ENCODE measurements around the gene SYNGR4.

SYNGR4 gene

DNA sequence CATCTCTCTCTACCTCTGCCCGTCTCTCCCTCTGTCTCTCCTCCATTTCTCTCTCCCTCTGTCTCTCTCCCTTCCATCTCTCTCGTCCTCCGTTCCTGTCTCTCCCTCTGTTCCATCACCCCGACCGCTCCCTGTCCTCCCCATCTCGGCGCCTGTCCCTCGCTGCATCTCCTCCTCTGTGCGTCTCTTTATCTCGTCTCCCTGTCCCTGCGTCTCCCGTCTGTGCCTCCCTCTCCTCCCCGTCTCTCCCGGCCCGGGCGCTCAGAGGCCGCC lies 33.9 kb downstream of the SYNGR4 start:
- no peak for DNase-seq (ENCODE audit: low read depth)
- peak overlapping the region; percentile 68 for H3K4me3 ChIP-seq (ENCODE audit: low read length)
- TF ChIP-seq, protein P1, sequence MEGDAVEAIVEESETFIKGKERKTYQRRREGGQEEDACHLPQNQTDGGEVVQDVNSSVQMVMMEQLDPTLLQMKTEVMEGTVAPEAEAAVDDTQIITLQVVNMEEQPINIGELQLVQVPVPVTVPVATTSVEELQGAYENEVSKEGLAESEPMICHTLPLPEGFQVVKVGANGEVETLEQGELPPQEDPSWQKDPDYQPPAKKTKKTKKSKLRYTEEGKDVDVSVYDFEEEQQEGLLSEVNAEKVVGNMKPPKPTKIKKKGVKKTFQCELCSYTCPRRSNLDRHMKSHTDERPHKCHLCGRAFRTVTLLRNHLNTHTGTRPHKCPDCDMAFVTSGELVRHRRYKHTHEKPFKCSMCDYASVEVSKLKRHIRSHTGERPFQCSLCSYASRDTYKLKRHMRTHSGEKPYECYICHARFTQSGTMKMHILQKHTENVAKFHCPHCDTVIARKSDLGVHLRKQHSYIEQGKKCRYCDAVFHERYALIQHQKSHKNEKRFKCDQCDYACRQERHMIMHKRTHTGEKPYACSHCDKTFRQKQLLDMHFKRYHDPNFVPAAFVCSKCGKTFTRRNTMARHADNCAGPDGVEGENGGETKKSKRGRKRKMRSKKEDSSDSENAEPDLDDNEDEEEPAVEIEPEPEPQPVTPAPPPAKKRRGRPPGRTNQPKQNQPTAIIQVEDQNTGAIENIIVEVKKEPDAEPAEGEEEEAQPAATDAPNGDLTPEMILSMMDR (conservative IDR thresholded peaks at IDR 0.05; ENCODE audit: low read length): no peak

DNA sequence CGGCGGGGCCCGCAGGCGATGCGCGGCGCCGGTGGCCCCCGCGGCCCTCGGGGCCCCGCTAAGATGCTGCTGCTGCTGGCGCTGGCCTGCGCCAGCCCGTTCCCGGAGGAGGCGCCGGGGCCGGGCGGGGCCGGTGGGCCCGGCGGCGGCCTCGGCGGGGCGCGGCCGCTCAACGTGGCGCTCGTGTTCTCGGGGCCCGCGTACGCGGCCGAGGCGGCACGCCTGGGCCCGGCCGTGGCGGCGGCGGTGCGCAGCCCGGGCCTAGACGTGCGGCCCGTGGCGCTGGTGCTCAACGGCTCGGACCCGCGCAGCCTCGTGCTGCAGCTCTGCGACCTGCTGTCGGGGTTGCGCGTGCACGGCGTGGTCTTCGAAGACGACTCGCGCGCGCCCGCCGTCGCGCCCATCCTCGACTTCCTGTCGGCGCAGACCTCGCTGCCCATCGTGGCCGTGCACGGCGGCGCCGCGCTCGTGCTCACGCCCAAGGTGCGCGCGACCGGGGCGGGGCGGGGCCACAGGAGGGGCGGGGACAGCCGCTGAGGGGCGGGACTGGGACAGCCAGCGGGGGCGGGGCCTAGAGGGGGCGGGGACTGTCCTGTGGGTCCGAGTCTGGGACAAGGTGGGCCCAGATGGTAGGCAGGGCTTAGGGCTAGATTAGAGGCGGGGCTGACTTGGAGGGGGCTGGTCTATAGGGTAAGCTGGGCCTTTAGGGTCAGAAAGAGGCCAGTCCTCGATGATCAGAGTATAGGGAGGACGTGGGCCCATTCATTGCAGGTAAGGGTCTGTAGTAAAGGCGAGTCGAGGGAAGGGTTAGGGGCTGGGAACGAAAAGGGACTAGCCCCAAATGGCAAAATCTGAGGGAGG lies 34.4 kb downstream of the SYNGR4 start:
- H3K4me3 ChIP-seq (ENCODE audit: low read length): peak overlapping the region; percentile 68
- TF ChIP-seq, protein P1 (conservative IDR thresholded peaks at IDR 0.05; ENCODE audit: low read length): no peak
- DNase-seq (ENCODE audit: low read depth): peak; percentile 84

DNA sequence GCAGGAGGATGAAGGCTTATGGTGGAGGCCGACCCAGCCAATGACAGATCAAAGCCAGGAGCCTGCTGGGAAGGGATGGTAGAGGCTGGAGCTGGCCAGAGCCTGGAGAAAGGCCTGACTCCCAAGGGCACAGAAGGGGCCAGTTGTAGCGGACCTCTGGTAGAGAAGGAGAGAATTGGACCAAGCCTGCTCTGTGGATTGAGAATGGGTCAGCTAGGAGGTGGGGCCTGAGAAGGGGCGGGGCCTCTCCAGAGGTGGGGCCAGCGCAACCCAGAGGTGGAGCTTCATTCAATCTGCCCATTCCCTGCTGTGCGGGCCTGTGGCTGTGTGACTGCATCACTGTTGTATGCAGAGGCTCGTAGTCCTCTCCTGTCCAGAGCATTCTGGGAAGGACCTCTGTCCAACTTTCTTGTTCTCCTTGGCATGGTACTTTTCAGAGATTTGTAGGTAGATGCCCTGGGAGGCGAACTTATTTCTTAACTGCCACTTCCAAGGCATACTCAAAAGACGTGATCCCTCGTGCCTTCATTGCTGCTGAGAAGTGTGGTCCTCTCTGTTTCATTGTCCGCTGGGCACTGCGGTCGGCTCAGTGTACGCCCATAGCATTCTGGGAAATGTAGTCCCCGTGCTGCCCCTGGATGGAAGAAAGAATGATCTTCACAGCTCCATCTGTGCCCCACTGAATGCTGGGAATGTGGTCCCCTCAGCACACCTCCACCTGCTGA lies 36.0 kb downstream of the SYNGR4 start:
- peak; percentile 82 for DNase-seq (ENCODE audit: low read depth)
- TF ChIP-seq, protein P1 (conservative IDR thresholded peaks at IDR 0.05; ENCODE audit: low read length): no peak
- peak overlapping the region; percentile 52 for H3K4me3 ChIP-seq (ENCODE audit: low read length)

DNA sequence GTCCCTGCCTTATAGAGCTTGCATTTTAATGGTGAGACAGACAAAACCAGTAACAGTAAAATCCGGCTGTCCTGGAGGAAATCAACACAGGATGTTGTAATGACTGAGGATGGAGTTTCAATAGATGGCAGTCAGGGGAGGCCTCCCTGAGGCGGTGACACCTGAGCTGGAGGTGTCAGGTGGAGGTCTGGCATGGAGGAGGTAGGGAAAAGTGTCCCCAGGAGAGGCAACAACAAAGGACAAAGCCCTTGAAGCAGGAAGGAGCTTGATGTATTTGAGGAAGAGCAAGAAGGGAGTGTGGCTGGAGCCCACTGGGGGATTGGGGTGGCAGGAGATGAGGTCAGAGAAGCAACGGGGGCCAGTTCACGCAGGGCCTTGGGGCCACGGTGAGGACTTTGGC lies 37.1 kb downstream of the SYNGR4 start:
- DNase-seq (ENCODE audit: low read depth): no peak
- TF ChIP-seq, protein P1 (conservative IDR thresholded peaks at IDR 0.05; ENCODE audit: low read length): no peak

DNA sequence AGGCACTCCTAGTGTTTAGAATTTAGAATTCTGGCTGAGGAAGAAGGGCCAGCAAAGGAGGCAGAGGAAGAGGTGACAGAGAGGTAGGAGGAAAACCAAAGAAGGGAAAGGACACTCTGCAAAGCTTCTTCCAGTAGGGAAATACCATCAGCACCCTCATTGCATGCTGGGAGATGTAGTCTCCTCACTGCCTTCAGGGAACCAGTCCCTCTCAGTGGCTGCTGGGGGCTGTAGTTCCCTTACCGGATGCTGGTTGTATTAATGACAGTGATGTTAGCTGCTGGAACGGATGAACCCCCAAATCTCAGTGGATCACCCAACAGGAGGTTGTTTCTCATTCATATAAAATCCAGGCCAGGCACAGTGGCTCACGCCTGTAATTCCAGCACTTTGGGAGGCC lies 39.4 kb downstream of the SYNGR4 start:
- no peak overlapping the region for H3K4me3 ChIP-seq (ENCODE audit: low read length)
- TF ChIP-seq, protein P1 (conservative IDR thresholded peaks at IDR 0.05; ENCODE audit: low read length): no peak
- DNase-seq (ENCODE audit: low read depth): peak; percentile 55

More for the DNA sequence above, 37.1 kb downstream of the SYNGR4 start:
- H3K4me3 ChIP-seq (ENCODE audit: low read length): no peak overlapping the region

DNA sequence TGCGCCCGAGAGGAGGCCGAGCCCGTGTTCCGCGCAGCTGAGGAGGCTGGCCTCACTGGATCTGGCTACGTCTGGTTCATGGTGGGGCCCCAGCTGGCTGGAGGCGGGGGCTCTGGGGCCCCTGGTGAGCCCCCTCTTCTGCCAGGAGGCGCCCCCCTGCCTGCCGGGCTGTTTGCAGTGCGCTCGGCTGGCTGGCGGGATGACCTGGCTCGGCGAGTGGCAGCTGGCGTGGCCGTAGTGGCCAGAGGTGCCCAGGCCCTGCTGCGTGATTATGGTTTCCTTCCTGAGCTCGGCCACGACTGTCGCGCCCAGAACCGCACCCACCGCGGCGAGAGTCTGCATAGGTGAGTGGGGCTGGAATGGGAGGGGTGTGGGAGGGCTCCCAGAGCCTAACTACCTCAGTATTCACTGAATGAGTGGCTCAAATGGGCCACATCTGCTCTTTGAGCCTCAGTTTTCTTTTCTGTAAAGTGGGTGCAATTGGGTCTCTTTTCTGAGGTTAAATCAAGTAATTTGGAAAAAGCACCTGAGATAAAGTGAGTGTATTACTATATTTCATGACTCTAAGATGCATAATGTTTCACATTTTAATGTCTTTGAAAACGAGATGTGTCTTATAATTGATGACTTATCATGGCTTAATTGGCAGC lies 41.0 kb downstream of the SYNGR4 start:
- DNase-seq (ENCODE audit: low read depth): no peak
- H3K4me3 ChIP-seq (ENCODE audit: low read length): no peak overlapping the region
- TF ChIP-seq, protein P1 (conservative IDR thresholded peaks at IDR 0.05; ENCODE audit: low read length): no peak

All from AG10803 (cell line).